ENCODE measurements around the gene CTIF.

CTIF gene

GRCh38 chr18:48695671-48696070 is 156.8 kb downstream of the CTIF start:
- Histone ChIP-seq H3K36me3 (ENCODE audit: low read depth) (no peaks in the 10 kb centered on the region), H3K4me1 (ENCODE audit: insufficient read depth, poor library complexity, severe bottlenecking) (no peaks in the 10 kb centered on the region), H3K27ac (ENCODE audit: poor library complexity, severe bottlenecking) (no peak overlapping the region), H3K4me3 (ENCODE audit: severe bottlenecking) (no peak overlapping the region), H3K9me3 (ENCODE audit: severe bottlenecking) (no peaks in the 10 kb centered on the region), H3K27me3 (ENCODE audit: insufficient read depth, poor library complexity, severe bottlenecking) (no peaks in the 10 kb centered on the region)
- ATAC-seq (ENCODE audit: low read depth) (no peak), DNase-seq (ENCODE audit: low spot score) (no peak)
- TF ChIP-seq CTCF (IDR thresholded peaks at IDR 0.05; ENCODE audit: poor library complexity, severe bottlenecking), result no peak

GRCh38 chr18:48696218-48696617 is 157.4 kb downstream of the CTIF start:
- H3K4me1 ChIP-seq (ENCODE audit: insufficient read depth, poor library complexity, severe bottlenecking), result no peaks in the 10 kb centered on the region
- no peak for TF ChIP-seq CTCF (IDR thresholded peaks at IDR 0.05; ENCODE audit: poor library complexity, severe bottlenecking)
- no peak for DNase-seq (ENCODE audit: low spot score)
- H3K4me3 ChIP-seq (ENCODE audit: severe bottlenecking), result no peak overlapping the region
- H3K9me3 ChIP-seq (ENCODE audit: severe bottlenecking), result no peaks in the 10 kb centered on the region
- ATAC-seq (ENCODE audit: low read depth), result no peak
- H3K36me3 ChIP-seq (ENCODE audit: low read depth), result no peaks in the 10 kb centered on the region
- H3K27me3 ChIP-seq (ENCODE audit: insufficient read depth, poor library complexity, severe bottlenecking), result no peaks in the 10 kb centered on the region
- no peak overlapping the region for H3K27ac ChIP-seq (ENCODE audit: poor library complexity, severe bottlenecking)

DNA sequence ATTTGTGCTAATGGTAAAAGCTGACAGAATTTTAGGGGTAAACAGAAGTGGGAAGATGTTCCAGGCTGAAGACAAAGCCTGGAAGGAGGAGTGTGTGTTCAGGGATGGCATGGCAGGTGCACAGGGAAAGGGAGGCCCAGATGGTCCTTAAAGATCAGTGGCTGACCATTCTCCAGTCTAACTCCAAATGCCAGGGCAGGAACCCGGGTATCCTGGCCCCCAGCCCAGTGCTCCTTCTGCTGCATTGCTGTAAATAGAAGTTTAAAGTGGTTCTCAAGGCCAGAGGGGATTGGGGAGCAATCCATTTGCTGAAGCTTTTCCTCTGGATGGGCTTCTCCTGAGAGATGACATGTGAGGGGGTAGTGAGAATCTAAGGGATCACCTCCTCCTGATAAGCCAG is 158.6 kb downstream of the CTIF start:
- Histone ChIP-seq H3K36me3 (ENCODE audit: low read depth) (no peaks in the 10 kb centered on the region), H3K27ac (ENCODE audit: poor library complexity, severe bottlenecking) (no peak overlapping the region), H3K4me3 (ENCODE audit: severe bottlenecking) (no peak overlapping the region), H3K27me3 (ENCODE audit: insufficient read depth, poor library complexity, severe bottlenecking) (no peaks in the 10 kb centered on the region), H3K9me3 (ENCODE audit: severe bottlenecking) (no peaks in the 10 kb centered on the region), H3K4me1 (ENCODE audit: insufficient read depth, poor library complexity, severe bottlenecking) (no peaks in the 10 kb centered on the region)
- DNase-seq (ENCODE audit: low spot score) (no peak), ATAC-seq (ENCODE audit: low read depth) (no peak)
- TF ChIP-seq CTCF (IDR thresholded peaks at IDR 0.05; ENCODE audit: poor library complexity, severe bottlenecking), result no peak

DNA sequence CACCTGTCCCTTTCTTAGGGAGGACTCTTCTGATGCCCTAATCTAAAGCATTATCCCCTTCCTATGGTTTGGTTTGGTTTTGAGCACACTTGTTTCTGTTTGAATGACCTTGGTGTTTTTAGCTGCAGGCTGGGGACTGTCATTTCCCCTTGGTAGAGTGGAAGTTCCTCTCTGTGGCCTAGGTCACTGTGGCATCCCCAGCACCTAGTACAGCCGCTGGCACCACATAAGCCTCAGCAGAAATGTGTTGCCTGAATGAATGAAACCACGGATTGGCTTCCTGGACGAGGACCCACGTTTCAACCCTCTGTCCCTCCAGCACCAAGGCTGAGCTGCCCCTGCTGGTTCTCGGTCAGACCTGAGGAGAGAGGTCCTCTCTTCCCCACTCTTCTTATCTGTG is 159.9 kb downstream of the CTIF start:
- no peaks in the 10 kb centered on the region for H3K9me3 ChIP-seq (ENCODE audit: severe bottlenecking)
- H3K27me3 ChIP-seq (ENCODE audit: insufficient read depth, poor library complexity, severe bottlenecking), result no peaks in the 10 kb centered on the region
- ATAC-seq (ENCODE audit: low read depth) (no peak), DNase-seq (ENCODE audit: low spot score) (no peak)
- no peak overlapping the region for H3K4me3 ChIP-seq (ENCODE audit: severe bottlenecking)
- no peaks in the 10 kb centered on the region for H3K4me1 ChIP-seq (ENCODE audit: insufficient read depth, poor library complexity, severe bottlenecking)
- no peak overlapping the region for H3K27ac ChIP-seq (ENCODE audit: poor library complexity, severe bottlenecking)
- no peak for TF ChIP-seq CTCF (IDR thresholded peaks at IDR 0.05; ENCODE audit: poor library complexity, severe bottlenecking)
- H3K36me3 ChIP-seq (ENCODE audit: low read depth), result no peaks in the 10 kb centered on the region

- Histone ChIP-seq H3K36me3 (ENCODE audit: low read depth) (no peaks in the 10 kb centered on the region), H3K4me1 (ENCODE audit: insufficient read depth, poor library complexity, severe bottlenecking) (no peaks in the 10 kb centered on the region), H3K9me3 (ENCODE audit: severe bottlenecking) (no peaks in the 10 kb centered on the region), H3K27me3 (ENCODE audit: insufficient read depth, poor library complexity, severe bottlenecking) (no peaks in the 10 kb centered on the region), H3K4me3 (ENCODE audit: severe bottlenecking) (no peak overlapping the region), H3K27ac (ENCODE audit: poor library complexity, severe bottlenecking) (no peak overlapping the region)
- DNase-seq (ENCODE audit: low spot score) (no peak), ATAC-seq (ENCODE audit: low read depth) (no peak)
- no peak for TF ChIP-seq CTCF (IDR thresholded peaks at IDR 0.05; ENCODE audit: poor library complexity, severe bottlenecking)
Observed at GRCh38 chr18:48699761-48700160, 160.9 kb downstream of the CTIF start.
